GM12872 (cell line): ENCODE measurements around the gene FAM118A.

Experiments
- TF ChIP-seq, protein P1 (sequence below): IDR thresholded peaks from 3 replicates; pipeline ENCODE4 v1.5.1; 2011; ENCODE audit warnings: low read depth, mild to moderate bottlenecking, low read length, moderate library complexity; ENCODE audit not compliant: insufficient read depth

FAM118A gene

GRCh38 chr22:45308957-45309421, 745 bp upstream of the FAM118A start:
- TF ChIP-seq, protein P1, sequence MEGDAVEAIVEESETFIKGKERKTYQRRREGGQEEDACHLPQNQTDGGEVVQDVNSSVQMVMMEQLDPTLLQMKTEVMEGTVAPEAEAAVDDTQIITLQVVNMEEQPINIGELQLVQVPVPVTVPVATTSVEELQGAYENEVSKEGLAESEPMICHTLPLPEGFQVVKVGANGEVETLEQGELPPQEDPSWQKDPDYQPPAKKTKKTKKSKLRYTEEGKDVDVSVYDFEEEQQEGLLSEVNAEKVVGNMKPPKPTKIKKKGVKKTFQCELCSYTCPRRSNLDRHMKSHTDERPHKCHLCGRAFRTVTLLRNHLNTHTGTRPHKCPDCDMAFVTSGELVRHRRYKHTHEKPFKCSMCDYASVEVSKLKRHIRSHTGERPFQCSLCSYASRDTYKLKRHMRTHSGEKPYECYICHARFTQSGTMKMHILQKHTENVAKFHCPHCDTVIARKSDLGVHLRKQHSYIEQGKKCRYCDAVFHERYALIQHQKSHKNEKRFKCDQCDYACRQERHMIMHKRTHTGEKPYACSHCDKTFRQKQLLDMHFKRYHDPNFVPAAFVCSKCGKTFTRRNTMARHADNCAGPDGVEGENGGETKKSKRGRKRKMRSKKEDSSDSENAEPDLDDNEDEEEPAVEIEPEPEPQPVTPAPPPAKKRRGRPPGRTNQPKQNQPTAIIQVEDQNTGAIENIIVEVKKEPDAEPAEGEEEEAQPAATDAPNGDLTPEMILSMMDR = no peak

DNA sequence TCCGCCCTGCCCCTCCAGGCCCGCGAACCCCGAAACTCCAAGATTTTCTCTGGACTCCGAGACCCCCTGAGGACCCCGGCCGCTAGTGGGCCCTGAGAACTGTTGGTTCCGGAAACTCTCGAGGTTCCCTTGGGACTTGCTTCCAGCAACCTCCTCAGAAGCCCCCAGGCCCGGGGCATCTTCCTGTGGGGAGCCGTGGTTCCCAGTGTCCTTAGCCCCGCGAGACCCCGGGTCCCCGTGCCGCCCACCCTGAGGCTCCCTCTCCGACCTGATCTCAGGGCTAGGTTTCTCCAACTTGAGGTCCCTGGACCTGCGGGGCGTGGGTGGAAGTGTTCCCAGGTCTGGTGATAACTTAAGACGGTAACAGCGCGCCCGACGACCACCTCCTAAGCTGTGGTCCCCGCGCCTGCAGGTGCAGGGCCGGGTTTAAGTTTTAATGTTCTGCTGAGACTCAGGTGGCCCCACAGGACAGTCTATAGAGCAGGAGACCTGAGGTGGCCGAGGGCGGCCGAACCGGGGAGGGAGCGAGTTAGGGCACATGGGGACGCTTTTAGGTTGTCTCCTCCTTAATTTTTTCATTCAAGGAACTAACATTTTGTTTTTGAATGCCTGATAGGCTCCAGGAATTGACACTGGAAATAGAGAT, 720 bp downstream of the FAM118A start:
- TF ChIP-seq, protein P1 = no peak

GRCh38 chr22:45310977-45311531, 1.3 kb downstream of the FAM118A start:
- TF ChIP-seq, protein P1 = no peak

DNA sequence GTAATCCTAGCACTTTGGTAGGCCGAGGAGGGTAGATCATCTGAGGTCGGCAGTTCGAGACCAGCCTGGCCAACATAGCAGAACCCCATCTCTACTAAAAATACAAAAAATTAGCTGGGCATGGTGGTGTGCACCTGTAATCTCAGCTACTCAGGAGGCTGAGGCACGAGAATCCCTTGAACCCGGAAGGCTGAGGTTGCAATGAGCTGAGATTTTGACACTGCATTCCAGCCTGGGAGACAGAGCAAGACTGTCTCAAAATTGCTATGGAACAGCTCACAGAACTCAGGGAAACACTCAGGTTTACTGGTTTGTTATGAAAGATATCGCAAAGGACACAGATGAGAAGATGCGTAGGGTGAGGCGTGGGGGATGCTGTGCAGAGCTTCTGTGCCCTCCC, 2.7 kb downstream of the FAM118A start:
- TF ChIP-seq, protein P1 = no peak

- TF ChIP-seq, protein P1 = no peak
These were observed 3.1 kb downstream of the FAM118A start for GRCh38 chr22:45312856-45313255.

DNA sequence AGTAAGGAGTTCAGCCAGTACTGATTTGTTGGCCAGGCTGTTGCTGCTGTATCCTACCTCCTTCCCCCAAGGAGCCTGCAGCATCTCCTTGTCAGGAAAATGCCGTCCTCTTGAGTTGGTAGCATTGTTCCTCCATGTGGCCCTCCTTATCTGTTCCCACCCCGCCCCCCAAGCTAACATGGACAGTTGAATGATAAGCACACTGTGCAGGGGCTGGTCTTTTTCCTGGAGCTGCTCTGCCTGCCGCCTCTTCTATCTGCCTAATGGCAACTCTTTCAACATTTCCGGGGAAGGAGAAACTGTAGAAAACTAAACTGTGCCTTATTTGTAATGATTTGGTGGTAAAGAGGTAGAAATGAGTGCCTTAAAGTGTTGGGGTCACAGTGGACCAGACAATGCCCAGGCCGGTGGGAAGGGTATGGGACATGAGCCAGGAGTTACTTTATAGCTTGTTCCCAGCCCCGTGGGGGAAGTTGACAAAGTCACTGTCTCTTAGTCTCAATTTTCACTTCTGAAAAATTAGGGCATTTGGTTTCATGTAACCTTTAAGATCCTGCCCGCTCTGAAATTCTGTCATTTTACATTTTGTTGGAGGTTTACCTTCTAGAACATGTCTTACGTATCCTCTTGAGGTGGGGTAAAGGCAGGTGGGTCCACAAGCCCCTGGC, 4.5 kb downstream of the FAM118A start:
- TF ChIP-seq, protein P1 = no peak

DNA sequence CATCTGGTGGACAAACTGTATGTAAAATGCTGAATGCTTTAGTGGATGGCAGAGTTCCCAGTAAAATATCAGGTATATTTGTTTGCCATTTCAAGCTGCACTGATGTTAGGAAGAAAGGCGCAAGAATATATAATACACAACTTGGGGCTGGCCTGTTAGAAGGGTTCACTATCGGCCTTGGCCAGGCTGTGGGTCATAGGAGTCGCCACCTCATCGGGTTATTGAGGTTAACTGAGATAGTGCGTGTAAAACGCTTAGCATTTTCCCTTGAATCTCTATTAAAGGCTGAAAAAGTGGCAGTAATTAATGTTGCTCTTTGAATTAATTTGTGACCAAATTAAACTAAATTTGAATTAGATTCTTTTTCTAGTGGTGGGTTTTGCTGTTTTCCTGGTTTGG, 5.1 kb downstream of the FAM118A start:
- TF ChIP-seq, protein P1 = no peak
